ENCODE measurements around the gene TENM3. TPM values are rescaled to one million over a fixed set of nuclear protein-coding genes. Genes with fewer than 3 reads are reported as not detected.

The TENM3 gene
- total and polyA plus RNA-seq, 2 of the 8 experiments (the other 6 are each of a cell fraction or from before 2014, with no cell fraction given), result 36.9 to 69.3 TPM

DNA sequence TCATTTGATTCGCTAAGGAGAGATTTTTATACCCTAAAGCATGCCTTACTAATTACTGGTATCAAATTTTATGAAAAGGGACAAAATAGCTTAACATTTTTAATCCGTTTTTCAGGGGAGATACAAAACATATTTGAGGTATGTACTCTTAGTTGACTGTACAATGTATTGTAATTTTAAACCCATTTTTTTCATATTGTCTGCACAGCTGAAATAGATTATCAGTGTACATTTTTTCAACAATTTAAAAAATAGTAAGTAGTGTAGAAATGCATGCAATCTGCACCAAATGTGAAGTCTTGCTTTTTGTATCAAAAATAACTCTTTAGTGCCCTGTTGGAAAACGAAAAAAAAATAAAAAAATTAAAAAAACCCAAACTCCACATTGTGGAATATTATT, 82.2 kb downstream of the TENM3 start (continued):
- TF ChIP-seq FOSL1 (IDR thresholded peaks at IDR 0.05; ENCODE audit: insufficient read depth, low read depth, low read length) (no peak), SAP30 (IDR thresholded peaks at IDR 0.05; ENCODE audit: insufficient read depth, insufficient replicate concordance, low read length) (no peak), SIRT6 (IDR thresholded peaks at IDR 0.05; ENCODE audit: low read length) (no peak), HDAC6 (IDR thresholded peaks at IDR 0.05; ENCODE audit: low read depth, low read length) (no peak), JUN (IDR thresholded peaks at IDR 0.05; ENCODE audit: low read depth, low read length) (no peak)
